Measurements from ENCODE around the gene ATP13A1.

ATP13A1 gene

GRCh38 chr19:19636573-19637185, 26.8 kb downstream of the ATP13A1 start:
- ATAC-seq = no peak

DNA sequence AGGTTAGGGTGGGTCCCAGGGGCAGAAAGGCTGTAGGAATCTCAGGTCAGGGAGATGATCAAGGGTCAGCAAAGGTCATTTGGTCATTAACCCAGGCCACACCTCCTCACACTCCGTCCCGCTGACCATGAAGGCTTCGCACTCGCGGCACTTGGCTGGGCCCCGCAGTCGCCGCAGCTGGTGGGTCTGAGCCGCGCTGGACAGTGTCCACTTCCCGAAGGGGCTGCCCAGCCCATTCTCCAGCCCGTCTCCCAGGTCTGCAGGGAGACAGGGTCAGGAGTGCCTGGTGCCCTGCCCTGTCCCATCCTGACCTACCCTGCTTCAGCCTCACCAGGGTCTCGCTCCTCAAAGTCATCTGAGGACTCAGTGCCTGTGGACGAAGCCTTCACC, 28.2 kb downstream of the ATP13A1 start:
- TF ChIP-seq ZFP3 (CRISPR knock-in tag; IDR thresholded peaks at IDR 0.05) (no peak), TSHZ2 (CRISPR knock-in tag; IDR thresholded peaks at IDR 0.05) (no peak), BACH2 (CRISPR knock-in tag; IDR thresholded peaks at IDR 0.05; ENCODE audit: borderline replicate concordance) (no peak), ISL1 (CRISPR knock-in tag; IDR thresholded peaks at IDR 0.05) (no peak), PPARA (CRISPR knock-in tag; IDR thresholded peaks at IDR 0.05; ENCODE audit: borderline replicate concordance) (no peak), ZNF8 (CRISPR knock-in tag; IDR thresholded peaks at IDR 0.05) (no peak), ESRRG (CRISPR knock-in tag; IDR thresholded peaks at IDR 0.05) (no peak), ZNF565 (CRISPR knock-in tag; conservative IDR thresholded peaks at IDR 0.05; ENCODE audit: low read depth) (no peak), RARB (CRISPR knock-in tag; IDR thresholded peaks at IDR 0.05) (no peak), ZNF70 (CRISPR knock-in tag; IDR thresholded peaks at IDR 0.05) (no peak), TOX (CRISPR knock-in tag; IDR thresholded peaks at IDR 0.05; ENCODE audit: borderline replicate concordance) (no peak), OSR1 (CRISPR knock-in tag; IDR thresholded peaks at IDR 0.05) (no peak), CSDC2 (CRISPR knock-in tag; IDR thresholded peaks at IDR 0.05) (no peak), ZFP30 (CRISPR knock-in tag; IDR thresholded peaks at IDR 0.05) (no peak), ARNTL (CRISPR knock-in tag; IDR thresholded peaks at IDR 0.05; ENCODE audit: borderline replicate concordance, low read depth) (no peak), POU6F1 (CRISPR knock-in tag; IDR thresholded peaks at IDR 0.05; ENCODE audit: borderline replicate concordance, low read depth) (no peak)
- TF ChIP-seq, protein P1, sequence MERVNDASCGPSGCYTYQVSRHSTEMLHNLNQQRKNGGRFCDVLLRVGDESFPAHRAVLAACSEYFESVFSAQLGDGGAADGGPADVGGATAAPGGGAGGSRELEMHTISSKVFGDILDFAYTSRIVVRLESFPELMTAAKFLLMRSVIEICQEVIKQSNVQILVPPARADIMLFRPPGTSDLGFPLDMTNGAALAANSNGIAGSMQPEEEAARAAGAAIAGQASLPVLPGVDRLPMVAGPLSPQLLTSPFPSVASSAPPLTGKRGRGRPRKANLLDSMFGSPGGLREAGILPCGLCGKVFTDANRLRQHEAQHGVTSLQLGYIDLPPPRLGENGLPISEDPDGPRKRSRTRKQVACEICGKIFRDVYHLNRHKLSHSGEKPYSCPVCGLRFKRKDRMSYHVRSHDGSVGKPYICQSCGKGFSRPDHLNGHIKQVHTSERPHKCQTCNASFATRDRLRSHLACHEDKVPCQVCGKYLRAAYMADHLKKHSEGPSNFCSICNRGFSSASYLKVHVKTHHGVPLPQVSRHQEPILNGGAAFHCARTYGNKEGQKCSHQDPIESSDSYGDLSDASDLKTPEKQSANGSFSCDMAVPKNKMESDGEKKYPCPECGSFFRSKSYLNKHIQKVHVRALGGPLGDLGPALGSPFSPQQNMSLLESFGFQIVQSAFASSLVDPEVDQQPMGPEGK (CRISPR knock-in tag; IDR thresholded peaks at IDR 0.05; ENCODE audit: borderline replicate concordance) = no peak
- ATAC-seq = no peak

More at GRCh38 chr19:19636573-19637185, 26.8 kb downstream of the ATP13A1 start:
- no peak for TF ChIP-seq TOX (CRISPR knock-in tag; IDR thresholded peaks at IDR 0.05; ENCODE audit: borderline replicate concordance)
- TF ChIP-seq, protein P2, sequence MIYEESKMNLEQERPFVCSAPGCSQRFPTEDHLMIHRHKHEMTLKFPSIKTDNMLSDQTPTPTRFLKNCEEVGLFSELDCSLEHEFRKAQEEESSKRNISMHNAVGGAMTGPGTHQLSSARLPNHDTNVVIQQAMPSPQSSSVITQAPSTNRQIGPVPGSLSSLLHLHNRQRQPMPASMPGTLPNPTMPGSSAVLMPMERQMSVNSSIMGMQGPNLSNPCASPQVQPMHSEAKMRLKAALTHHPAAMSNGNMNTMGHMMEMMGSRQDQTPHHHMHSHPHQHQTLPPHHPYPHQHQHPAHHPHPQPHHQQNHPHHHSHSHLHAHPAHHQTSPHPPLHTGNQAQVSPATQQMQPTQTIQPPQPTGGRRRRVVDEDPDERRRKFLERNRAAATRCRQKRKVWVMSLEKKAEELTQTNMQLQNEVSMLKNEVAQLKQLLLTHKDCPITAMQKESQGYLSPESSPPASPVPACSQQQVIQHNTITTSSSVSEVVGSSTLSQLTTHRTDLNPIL (CRISPR knock-in tag; IDR thresholded peaks at IDR 0.05; ENCODE audit: low read depth) = no peak
- TF ChIP-seq OSR1 (CRISPR knock-in tag; IDR thresholded peaks at IDR 0.05) = no peak
- no peak for TF ChIP-seq ARNTL (CRISPR knock-in tag; IDR thresholded peaks at IDR 0.05; ENCODE audit: borderline replicate concordance, low read depth)

- TF ChIP-seq CSRNP3 (CRISPR knock-in tag; IDR thresholded peaks at IDR 0.05) = no peak
- TF ChIP-seq, protein P2 (CRISPR knock-in tag; IDR thresholded peaks at IDR 0.05; ENCODE audit: low read depth) = no peak
- no peak for TF ChIP-seq SNAI2 (CRISPR knock-in tag; IDR thresholded peaks at IDR 0.05)
- TF ChIP-seq CSDC2 (CRISPR knock-in tag; IDR thresholded peaks at IDR 0.05) = no peak
- no peak for TF ChIP-seq TSHZ2 (CRISPR knock-in tag; IDR thresholded peaks at IDR 0.05)
- no peak for TF ChIP-seq ZNF565 (CRISPR knock-in tag; conservative IDR thresholded peaks at IDR 0.05; ENCODE audit: low read depth)
- no peak for TF ChIP-seq TOX (CRISPR knock-in tag; IDR thresholded peaks at IDR 0.05; ENCODE audit: borderline replicate concordance)
- no peak for TF ChIP-seq ISL1 (CRISPR knock-in tag; IDR thresholded peaks at IDR 0.05)
- no peak for TF ChIP-seq RARB (CRISPR knock-in tag; IDR thresholded peaks at IDR 0.05)
- TF ChIP-seq TCF4 (CRISPR knock-in tag; IDR thresholded peaks at IDR 0.05; ENCODE audit: borderline replicate concordance) = no peak
- no peak for TF ChIP-seq GLIS3 (CRISPR knock-in tag; IDR thresholded peaks at IDR 0.05)
- no peak for ATAC-seq
Measured at GRCh38 chr19:19634516-19635312, 28.8 kb downstream of the ATP13A1 start.
